ENCODE results near the gene SLC1A4.
"Not testable (repeated sequence)": the region's sequence is repeated elsewhere in the genome, so short reads cannot be mapped to it uniquely, and the experiment has no call there.

The SLC1A4 gene

GRCh38 chr2:64967601-64968000, 21.6 kb upstream of the SLC1A4 start:
- no peak overlapping the region for H3K4me3 ChIP-seq (ENCODE audit: low read length)
- no peaks in the 10 kb centered on the region for H3K36me3 ChIP-seq (ENCODE audit: control insufficient read depth, insufficient read depth, low read length, severe bottlenecking)
- H3K27me3 ChIP-seq (replicated peaks; ENCODE audit: control insufficient read depth, insufficient read depth, low read length): peaks cover 2% of the 10 kb centered on the region
- H3K9ac ChIP-seq (ENCODE audit: low read length): no peak overlapping the region
- H3K9me3 ChIP-seq (ENCODE audit: control insufficient read depth, low read length): no peaks in the 10 kb centered on the region
- no peaks in the 10 kb centered on the region for H3K4me1 ChIP-seq (ENCODE audit: control insufficient read depth, insufficient read depth, low read length)
- no peak for DNase-seq (ENCODE audit: low read depth)

GRCh38 chr2:64969086-64969485, 20.1 kb upstream of the SLC1A4 start:
- not testable (repeated sequence) for H3K9ac ChIP-seq (ENCODE audit: low read length); DNase-seq (ENCODE audit: low read depth); H3K9me3 ChIP-seq (ENCODE audit: control insufficient read depth, low read length); H3K36me3 ChIP-seq (ENCODE audit: control insufficient read depth, insufficient read depth, low read length, severe bottlenecking); H3K27me3 ChIP-seq (replicated peaks; ENCODE audit: control insufficient read depth, insufficient read depth, low read length); H3K4me3 ChIP-seq (ENCODE audit: low read length); H3K4me1 ChIP-seq (ENCODE audit: control insufficient read depth, insufficient read depth, low read length)

GRCh38 chr2:64970495-64970894, 18.7 kb upstream of the SLC1A4 start:
- no peaks in the 10 kb centered on the region for H3K9me3 ChIP-seq (ENCODE audit: control insufficient read depth, low read length)
- H3K4me3 ChIP-seq (ENCODE audit: low read length): no peak overlapping the region
- no peaks in the 10 kb centered on the region for H3K36me3 ChIP-seq (ENCODE audit: control insufficient read depth, insufficient read depth, low read length, severe bottlenecking)
- no peak overlapping the region for H3K9ac ChIP-seq (ENCODE audit: low read length)
- H3K27me3 ChIP-seq (replicated peaks; ENCODE audit: control insufficient read depth, insufficient read depth, low read length): peaks cover 2% of the 10 kb centered on the region
- H3K4me1 ChIP-seq (ENCODE audit: control insufficient read depth, insufficient read depth, low read length): peaks cover 9% of the 10 kb centered on the region
- no peak for DNase-seq (ENCODE audit: low read depth)

GRCh38 chr2:64972426-64972825, 16.8 kb upstream of the SLC1A4 start:
- Histone ChIP-seq H3K27me3 (replicated peaks; ENCODE audit: control insufficient read depth, insufficient read depth, low read length) (peaks cover 2% of the 10 kb centered on the region), H3K9ac (ENCODE audit: low read length) (no peak overlapping the region), H3K9me3 (ENCODE audit: control insufficient read depth, low read length) (no peaks in the 10 kb centered on the region), H3K4me3 (ENCODE audit: low read length) (no peak overlapping the region), H3K4me1 (ENCODE audit: control insufficient read depth, insufficient read depth, low read length) (peaks cover 13% of the 10 kb centered on the region), H3K36me3 (ENCODE audit: control insufficient read depth, insufficient read depth, low read length, severe bottlenecking) (no peaks in the 10 kb centered on the region)
- DNase-seq (ENCODE audit: low read depth): no peak

DNA sequence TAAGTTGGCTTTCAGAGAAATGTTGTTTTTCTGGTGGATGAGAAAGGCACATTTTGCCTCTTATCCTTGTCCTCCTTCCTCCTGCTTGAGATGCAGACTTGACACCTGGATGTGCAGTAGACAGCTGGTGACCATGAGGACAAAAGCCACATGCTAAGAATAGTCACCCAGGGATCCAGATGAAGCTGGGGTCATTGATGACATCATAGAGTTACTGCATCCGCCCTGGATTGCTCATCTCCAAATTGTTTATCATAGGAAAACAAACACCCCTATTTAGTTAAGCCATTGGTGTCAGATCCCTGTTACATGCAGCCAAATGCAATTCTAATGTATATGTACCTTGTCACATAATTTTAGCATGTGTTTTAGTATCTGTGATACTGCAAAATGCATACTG, 16.3 kb upstream of the SLC1A4 start:
- no peak overlapping the region for H3K9ac ChIP-seq (ENCODE audit: low read length)
- peaks cover 13% of the 10 kb centered on the region for H3K4me1 ChIP-seq (ENCODE audit: control insufficient read depth, insufficient read depth, low read length)
- no peak overlapping the region for H3K4me3 ChIP-seq (ENCODE audit: low read length)
- peaks cover 2% of the 10 kb centered on the region for H3K27me3 ChIP-seq (replicated peaks; ENCODE audit: control insufficient read depth, insufficient read depth, low read length)
- H3K36me3 ChIP-seq (ENCODE audit: control insufficient read depth, insufficient read depth, low read length, severe bottlenecking): no peaks in the 10 kb centered on the region
- no peak for DNase-seq (ENCODE audit: low read depth)
- H3K9me3 ChIP-seq (ENCODE audit: control insufficient read depth, low read length): no peaks in the 10 kb centered on the region

DNA sequence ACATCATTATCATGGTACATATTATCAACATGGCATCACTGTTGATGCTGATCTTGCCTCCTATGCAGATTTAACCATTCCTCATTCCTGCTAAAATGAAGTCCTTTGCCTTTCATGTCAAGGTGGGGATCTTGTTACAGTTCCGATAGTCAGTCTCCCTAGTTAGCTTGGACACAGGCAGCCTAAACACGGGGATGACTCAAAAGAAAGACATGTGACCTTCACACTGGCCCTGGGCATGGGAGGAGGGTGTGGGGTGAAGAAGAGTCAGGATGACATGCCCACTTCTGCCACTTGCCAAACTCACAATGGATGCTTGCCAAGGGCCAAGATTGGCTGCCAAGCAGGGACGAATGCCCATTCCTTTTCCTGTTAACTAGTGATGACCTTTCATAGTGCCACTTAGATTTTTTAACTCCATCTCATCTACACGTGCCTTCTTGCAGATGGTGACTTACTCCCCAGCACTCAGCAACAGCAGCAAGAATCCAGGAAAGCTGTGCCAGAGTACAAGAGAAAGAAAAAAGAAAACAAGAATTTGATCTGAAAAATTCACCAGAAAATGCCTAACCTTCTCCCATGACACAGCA, 13.9 kb upstream of the SLC1A4 start:
- Histone ChIP-seq H3K9me3 (ENCODE audit: control insufficient read depth, low read length) (no peaks in the 10 kb centered on the region), H3K4me3 (ENCODE audit: low read length) (no peak overlapping the region)
- DNase-seq (ENCODE audit: low read depth): peak; percentile 56

DNA sequence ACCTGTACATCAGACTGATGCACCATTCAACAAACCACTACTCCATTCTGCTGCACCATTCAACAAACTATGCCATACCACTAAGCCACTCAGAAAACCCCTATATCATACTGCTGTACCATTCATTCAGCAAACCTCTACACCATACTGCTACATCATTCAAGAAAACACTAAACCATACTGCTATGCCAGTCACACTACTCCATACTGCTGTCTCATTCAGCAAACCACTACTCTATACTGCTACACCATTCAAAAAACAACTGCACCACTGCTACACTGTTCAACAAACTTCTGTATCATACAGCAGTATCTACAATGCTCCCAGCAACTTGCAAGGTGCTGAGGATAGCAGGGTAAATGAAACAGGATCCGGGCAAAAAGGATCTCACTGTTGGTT, 12.9 kb upstream of the SLC1A4 start:
- H3K9me3 ChIP-seq (ENCODE audit: control insufficient read depth, low read length): no peaks in the 10 kb centered on the region
- no peak overlapping the region for H3K4me3 ChIP-seq (ENCODE audit: low read length)
- H3K27me3 ChIP-seq (replicated peaks; ENCODE audit: control insufficient read depth, insufficient read depth, low read length): no peaks in the 10 kb centered on the region
- no peak for DNase-seq (ENCODE audit: low read depth)
- peaks cover 23% of the 10 kb centered on the region for H3K4me1 ChIP-seq (ENCODE audit: control insufficient read depth, insufficient read depth, low read length)
- H3K9ac ChIP-seq (ENCODE audit: low read length): no peak overlapping the region
- no peaks in the 10 kb centered on the region for H3K36me3 ChIP-seq (ENCODE audit: control insufficient read depth, insufficient read depth, low read length, severe bottlenecking)

More for the DNA sequence above, 13.9 kb upstream of the SLC1A4 start:
- H3K4me1 ChIP-seq (ENCODE audit: control insufficient read depth, insufficient read depth, low read length): peaks cover 23% of the 10 kb centered on the region
- H3K9ac ChIP-seq (ENCODE audit: low read length): no peak overlapping the region
- H3K27me3 ChIP-seq (replicated peaks; ENCODE audit: control insufficient read depth, insufficient read depth, low read length): no peaks in the 10 kb centered on the region
- no peaks in the 10 kb centered on the region for H3K36me3 ChIP-seq (ENCODE audit: control insufficient read depth, insufficient read depth, low read length, severe bottlenecking)

DNA sequence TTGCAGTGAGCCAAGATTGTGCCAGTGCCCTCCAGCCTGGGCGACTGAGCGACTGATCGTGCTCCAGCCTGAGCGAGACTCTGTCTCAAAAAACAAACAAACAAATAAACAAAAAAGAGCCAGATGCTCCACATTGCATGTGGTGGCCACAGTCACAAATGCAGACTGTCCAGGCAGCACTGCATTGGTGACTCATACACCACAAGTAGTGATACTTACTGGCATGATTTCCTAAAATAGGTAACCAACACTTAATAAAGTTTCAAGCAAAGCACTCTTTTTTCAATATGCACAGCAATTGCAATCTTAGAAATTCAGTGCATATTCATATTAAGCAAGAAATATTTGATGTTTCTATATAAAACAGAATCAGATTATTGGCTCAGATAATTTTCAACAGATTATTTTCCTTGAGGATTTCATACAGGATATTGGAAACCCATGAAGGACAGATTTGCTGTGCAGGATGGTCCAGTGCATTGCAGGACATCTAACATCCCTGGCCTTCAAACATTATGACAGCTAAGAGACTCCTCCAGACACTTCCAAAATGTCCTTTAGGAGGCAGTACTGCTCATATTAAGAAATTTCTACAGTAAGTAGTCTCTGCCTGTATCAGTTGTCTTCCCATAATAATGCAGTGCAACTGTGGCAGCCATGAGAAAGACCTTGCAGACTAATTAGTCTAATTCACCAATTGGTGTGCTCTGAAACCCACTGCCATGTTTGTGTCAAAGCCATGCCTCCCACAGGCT, 10.5 kb upstream of the SLC1A4 start:
- Histone ChIP-seq H3K9me3 (ENCODE audit: control insufficient read depth, low read length) (no peaks in the 10 kb centered on the region), H3K4me3 (ENCODE audit: low read length) (no peak overlapping the region), H3K36me3 (ENCODE audit: control insufficient read depth, insufficient read depth, low read length, severe bottlenecking) (no peaks in the 10 kb centered on the region), H3K4me1 (ENCODE audit: control insufficient read depth, insufficient read depth, low read length) (peaks cover 23% of the 10 kb centered on the region), H3K9ac (ENCODE audit: low read length) (no peak overlapping the region), H3K27me3 (replicated peaks; ENCODE audit: control insufficient read depth, insufficient read depth, low read length) (no peaks in the 10 kb centered on the region)
- DNase-seq (ENCODE audit: low read depth): peak; percentile 35

- Histone ChIP-seq H3K9ac (ENCODE audit: low read length) (no peak overlapping the region), H3K4me3 (ENCODE audit: low read length) (no peak overlapping the region), H3K9me3 (ENCODE audit: control insufficient read depth, low read length) (no peaks in the 10 kb centered on the region), H3K4me1 (ENCODE audit: control insufficient read depth, insufficient read depth, low read length) (peaks cover 22% of the 10 kb centered on the region), H3K27me3 (replicated peaks; ENCODE audit: control insufficient read depth, insufficient read depth, low read length) (no peaks in the 10 kb centered on the region), H3K36me3 (ENCODE audit: control insufficient read depth, insufficient read depth, low read length, severe bottlenecking) (no peaks in the 10 kb centered on the region)
- DNase-seq (ENCODE audit: low read depth): no peak
Observed at GRCh38 chr2:64979744-64980143, 9.5 kb upstream of the SLC1A4 start.

- DNase-seq (ENCODE audit: low read depth): no peak
- no peaks in the 10 kb centered on the region for H3K27me3 ChIP-seq (replicated peaks; ENCODE audit: control insufficient read depth, insufficient read depth, low read length)
- peaks cover 17% of the 10 kb centered on the region for H3K4me1 ChIP-seq (ENCODE audit: control insufficient read depth, insufficient read depth, low read length)
- H3K9ac ChIP-seq (ENCODE audit: low read length): no peak overlapping the region
- H3K4me3 ChIP-seq (ENCODE audit: low read length): no peak overlapping the region
- H3K9me3 ChIP-seq (ENCODE audit: control insufficient read depth, low read length): no peaks in the 10 kb centered on the region
- no peaks in the 10 kb centered on the region for H3K36me3 ChIP-seq (ENCODE audit: control insufficient read depth, insufficient read depth, low read length, severe bottlenecking)
Observed at GRCh38 chr2:64980183-64980582, 9.0 kb upstream of the SLC1A4 start.

GRCh38 chr2:64982311-64982857, 6.8 kb upstream of the SLC1A4 start:
- H3K4me1 ChIP-seq (ENCODE audit: control insufficient read depth, insufficient read depth, low read length): peaks cover 13% of the 10 kb centered on the region
- no peak overlapping the region for H3K4me3 ChIP-seq (ENCODE audit: low read length)
- H3K9ac ChIP-seq (ENCODE audit: low read length): no peak overlapping the region
- DNase-seq (ENCODE audit: low read depth): no peak
- no peaks in the 10 kb centered on the region for H3K36me3 ChIP-seq (ENCODE audit: control insufficient read depth, insufficient read depth, low read length, severe bottlenecking)
- no peaks in the 10 kb centered on the region for H3K9me3 ChIP-seq (ENCODE audit: control insufficient read depth, low read length)
- no peaks in the 10 kb centered on the region for H3K27me3 ChIP-seq (replicated peaks; ENCODE audit: control insufficient read depth, insufficient read depth, low read length)

Data from adipocyte (in vitro differentiated cells).